ENCODE data around the gene TMEM238L. TPM values are rescaled to one million over a fixed set of nuclear protein-coding genes. Genes with fewer than 3 reads are reported as not detected.

TMEM238L gene
- total and polyA plus RNA-seq, 2 of the 13 experiments (the other 11 are each of a cell fraction or from before 2014, with no cell fraction given), result not detected

- TF ChIP-seq PAXIP1 (CRISPR knock-in tag; conservative IDR thresholded peaks at IDR 0.05) (peak; percentile 53; the same call in 1 of the 2 replicates), SALL1 (CRISPR knock-in tag; IDR thresholded peaks at IDR 0.05) (peak; percentile 19; the same call in 1 of the 2 replicates), ZNF616 (CRISPR knock-in tag; IDR thresholded peaks at IDR 0.05; ENCODE audit: low read depth) (no peak), FOXP4 (CRISPR knock-in tag; IDR thresholded peaks at IDR 0.05) (peak; percentile 72), MBNL3 (CRISPR knock-in tag; conservative IDR thresholded peaks at IDR 0.05) (no peak), ZNF160 (CRISPR knock-in tag; IDR thresholded peaks at IDR 0.05) (no peak), CEBPB (IDR thresholded peaks at IDR 0.05; ENCODE audit: borderline replicate concordance, low read depth, low read length) (no peak), ISX (CRISPR knock-in tag; conservative IDR thresholded peaks at IDR 0.05) (no peak), REXO4 (CRISPR knock-in tag; IDR thresholded peaks at IDR 0.05; ENCODE audit: borderline replicate concordance) (no peak), STAT5B (CRISPR knock-in tag; IDR thresholded peaks at IDR 0.05) (no peak), ZNF331 (CRISPR knock-in tag; IDR thresholded peaks at IDR 0.05) (peak; percentile 53; the same call in 1 of the 2 replicates), KDM5B (CRISPR knock-in tag; IDR thresholded peaks at IDR 0.05; ENCODE audit: borderline replicate concordance) (no peak), ZNF264 (CRISPR knock-in tag; IDR thresholded peaks at IDR 0.05) (no peak), TFE3 (CRISPR knock-in tag; IDR thresholded peaks at IDR 0.05) (no peak), ZNF230 (CRISPR knock-in tag; IDR thresholded peaks at IDR 0.05) (no peak), ZXDC (CRISPR knock-in tag; IDR thresholded peaks at IDR 0.05) (no peak), ZBTB37 (CRISPR knock-in tag; IDR thresholded peaks at IDR 0.05) (no peak), LCORL (IDR thresholded peaks at IDR 0.05) (no peak), LCORL (CRISPR knock-in tag; IDR thresholded peaks at IDR 0.05) (peak; percentile 38; the same call in 1 of the 2 replicates), MYC (CRISPR knock-in tag; IDR thresholded peaks at IDR 0.05; ENCODE audit: borderline replicate concordance) (peak; percentile 54; the same call in 1 of the 2 replicates)
Measured at GRCh38 chr17:10757067-10757466, 46.8 kb downstream of the TMEM238L start (continued).
